Measurements from ENCODE around the gene CEP85L.

CEP85L gene

DNA sequence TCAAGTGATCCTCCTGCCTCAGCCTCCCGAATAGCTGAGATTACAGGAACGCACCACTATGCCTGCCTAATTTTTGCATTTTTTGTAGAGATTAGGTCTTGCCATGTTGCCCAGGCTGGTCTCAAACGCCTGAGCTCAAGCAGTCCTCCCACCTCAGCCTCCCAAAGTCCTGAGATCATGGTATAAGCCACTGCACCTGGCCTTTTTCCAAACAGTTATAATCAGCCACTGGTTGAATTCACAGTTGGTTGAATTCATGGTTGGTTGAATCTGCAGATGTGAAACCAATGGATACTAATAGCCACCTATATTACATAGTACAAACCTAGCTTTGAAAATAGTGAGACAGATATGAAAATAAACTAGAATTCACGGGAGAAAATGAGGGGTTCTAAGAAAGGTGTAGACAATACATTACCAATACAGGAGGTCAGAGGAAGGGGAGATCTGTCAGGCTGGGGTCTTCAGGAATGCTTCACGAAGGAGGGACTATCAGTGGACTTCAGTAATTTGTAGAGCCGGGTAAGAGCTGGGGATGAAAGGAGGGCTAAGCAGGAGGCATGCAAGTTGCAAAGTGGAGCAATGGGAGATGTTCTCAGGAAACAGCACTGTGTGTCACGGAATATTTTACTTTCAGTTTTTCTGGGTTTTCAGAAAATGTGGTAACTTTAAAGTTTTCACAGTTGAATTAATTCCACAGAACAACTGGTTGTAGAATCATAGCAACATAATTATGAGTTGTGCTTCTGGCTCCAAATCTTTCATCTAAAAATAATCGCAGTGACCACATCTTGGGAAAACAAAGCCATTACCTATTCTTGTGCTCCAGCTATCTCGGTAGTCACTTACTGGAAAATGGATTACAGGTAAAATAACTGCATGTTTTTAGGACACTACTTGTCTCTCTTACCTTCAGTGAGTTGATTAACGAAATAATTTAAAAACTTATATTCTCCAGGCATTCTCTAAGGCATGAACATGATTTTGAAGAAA lies 12.9 kb upstream of the CEP85L start:
- H3K4me3 ChIP-seq (ENCODE audit: low read length): peak overlapping the region; percentile 43
- no peak for DNase-seq (ENCODE audit: low read depth, low spot score)

- no peak overlapping the region for H3K4me3 ChIP-seq (ENCODE audit: low read length)
- no peak for DNase-seq (ENCODE audit: low read depth, low spot score)
Observed at GRCh38 chr6:118661831-118662230, 10.4 kb upstream of the CEP85L start.

GRCh38 chr6:118660218-118660569 lies 8.8 kb upstream of the CEP85L start:
- peak; percentile 96 for DNase-seq (ENCODE audit: low read depth, low spot score)

GRCh38 chr6:118659513-118660217 lies 8.3 kb upstream of the CEP85L start:
- peak overlapping the region; percentile 22 for H3K4me3 ChIP-seq (ENCODE audit: low read length)
- no peak for DNase-seq (ENCODE audit: low read depth, low spot score)

More at GRCh38 chr6:118660218-118660569, 8.8 kb upstream of the CEP85L start:
- no peak overlapping the region; the same call in 1 of the 2 replicates for H3K4me3 ChIP-seq (ENCODE audit: low read length)

GRCh38 chr6:118656847-118657451 lies 5.6 kb upstream of the CEP85L start:
- H3K4me3 ChIP-seq (ENCODE audit: low read length): peak overlapping the region; percentile 9
- peak; percentile 98 for DNase-seq (ENCODE audit: low read depth, low spot score)

DNA sequence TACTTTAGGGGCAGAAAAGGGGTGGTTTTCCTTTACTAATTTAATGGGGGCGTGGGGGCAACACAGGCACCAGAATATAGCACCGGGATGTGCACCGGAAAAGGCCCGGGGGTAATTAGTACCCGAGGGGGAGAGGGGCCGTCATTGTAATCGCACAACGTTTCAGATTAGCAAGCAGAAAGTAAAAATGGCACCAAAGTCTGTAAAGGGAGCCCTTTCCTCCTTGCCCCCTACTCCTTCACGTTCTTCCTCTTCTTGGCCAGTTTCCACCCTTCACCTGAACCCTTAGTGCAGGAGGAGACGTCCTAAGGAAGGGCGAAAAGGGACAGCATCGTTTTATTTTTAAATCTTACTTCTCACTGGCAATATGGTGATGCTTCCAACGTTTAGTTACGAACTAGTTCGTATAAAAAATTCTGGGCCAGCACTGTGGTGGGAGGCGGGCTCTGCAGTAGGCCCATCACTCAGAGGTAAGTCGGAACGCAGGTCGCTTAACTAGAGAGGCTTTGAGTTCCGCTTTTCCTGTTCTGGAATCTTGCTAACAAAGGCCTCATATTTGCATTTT lies 742 bp upstream of the CEP85L start:
- peak overlapping the region; percentile 68 for H3K4me3 ChIP-seq (ENCODE audit: low read length)
- DNase-seq (ENCODE audit: low read depth, low spot score): no peak

- no peak for DNase-seq (ENCODE audit: low read depth, low spot score)
- peak overlapping the region; percentile 72 for H3K4me3 ChIP-seq (ENCODE audit: low read length)
Observed at GRCh38 chr6:118650582-118651281, 659 bp downstream of the CEP85L start.

GRCh38 chr6:118649918-118650581 lies 1.3 kb downstream of the CEP85L start:
- DNase-seq (ENCODE audit: low read depth, low spot score): no peak
- H3K4me3 ChIP-seq (ENCODE audit: low read length): peak overlapping the region; percentile 72

DNA sequence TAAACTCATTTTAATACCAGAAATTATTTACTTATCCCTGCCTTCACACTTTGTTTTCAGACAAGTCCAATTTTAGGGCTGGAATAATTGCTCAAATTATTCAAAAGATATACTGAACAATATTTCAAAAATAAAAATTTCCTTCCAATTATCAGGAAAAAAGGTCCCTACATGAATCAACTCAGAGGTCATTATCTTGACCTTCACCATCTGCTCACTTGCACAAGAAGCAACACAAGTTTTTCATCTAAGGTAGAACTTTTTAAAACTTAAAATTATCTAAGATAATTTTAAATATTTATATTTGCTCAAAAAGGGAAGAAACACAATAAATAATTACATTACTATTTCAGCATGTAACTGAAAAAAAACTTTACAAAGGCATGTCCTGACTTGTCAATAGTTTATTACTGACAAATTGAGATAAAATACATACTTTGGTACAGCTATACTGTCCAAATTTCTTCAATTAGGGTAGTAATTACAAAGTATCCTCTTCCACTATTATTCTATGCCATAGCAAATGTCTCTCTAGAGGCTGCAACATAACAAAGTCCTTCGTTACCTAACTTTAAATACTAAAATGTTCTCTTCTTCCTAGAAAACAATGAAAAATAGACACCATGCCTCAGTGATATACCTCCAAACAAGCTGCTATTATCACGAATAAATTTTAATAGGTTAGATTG lies 2.4 kb downstream of the CEP85L start:
- DNase-seq (ENCODE audit: low read depth, low spot score): no peak

GRCh38 chr6:118646977-118647376 lies 4.4 kb downstream of the CEP85L start:
- no peak overlapping the region for H3K4me3 ChIP-seq (ENCODE audit: low read length)
- no peak for DNase-seq (ENCODE audit: low read depth, low spot score)

More for the DNA sequence above, 2.4 kb downstream of the CEP85L start:
- H3K4me3 ChIP-seq (ENCODE audit: low read length): no peak overlapping the region

GRCh38 chr6:118645395-118645794 lies 6.0 kb downstream of the CEP85L start:
- no peak overlapping the region for H3K4me3 ChIP-seq (ENCODE audit: low read length)
- DNase-seq (ENCODE audit: low read depth, low spot score): no peak

DNA sequence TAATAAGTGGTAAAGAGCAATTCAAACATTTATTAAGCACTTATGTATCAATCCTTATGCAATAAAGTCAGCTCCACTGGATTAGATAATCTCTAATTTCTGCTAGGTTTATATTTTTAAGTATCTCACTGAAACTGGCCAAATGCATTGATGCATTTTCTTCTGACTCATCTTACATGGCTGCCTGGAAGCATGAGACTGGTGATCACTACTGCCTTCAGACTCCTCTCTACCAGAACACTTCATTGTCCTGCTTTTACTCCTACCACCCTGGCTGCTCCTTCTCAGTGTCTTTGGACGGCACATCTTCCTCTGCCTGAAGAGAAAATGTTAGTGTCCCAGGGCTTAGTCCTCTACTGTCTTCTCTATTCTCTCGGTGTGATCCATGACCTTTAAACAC lies 7.4 kb downstream of the CEP85L start:
- H3K4me3 ChIP-seq (ENCODE audit: low read length): no peak overlapping the region
- DNase-seq (ENCODE audit: low read depth, low spot score): no peak

DNA sequence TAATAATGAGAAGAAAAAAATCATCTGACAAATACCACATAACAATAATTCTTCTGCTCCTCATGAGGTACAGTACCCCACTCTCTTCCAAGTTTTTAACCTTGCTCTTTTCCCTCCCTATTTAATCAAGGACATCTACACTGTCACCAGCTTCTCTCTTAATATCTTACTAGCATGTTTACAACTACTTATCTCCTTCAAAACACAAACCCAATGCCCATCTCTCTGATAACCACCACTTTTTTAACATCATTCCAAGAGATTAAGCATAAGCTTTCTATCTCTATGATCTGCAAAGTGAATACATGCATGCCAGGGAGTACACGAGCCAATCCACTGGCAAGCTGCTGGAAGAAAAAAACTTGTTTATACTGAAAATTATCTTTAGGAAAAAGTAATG lies 10.3 kb downstream of the CEP85L start:
- no peak for DNase-seq (ENCODE audit: low read depth, low spot score)
- no peak overlapping the region for H3K4me3 ChIP-seq (ENCODE audit: low read length)

DNA sequence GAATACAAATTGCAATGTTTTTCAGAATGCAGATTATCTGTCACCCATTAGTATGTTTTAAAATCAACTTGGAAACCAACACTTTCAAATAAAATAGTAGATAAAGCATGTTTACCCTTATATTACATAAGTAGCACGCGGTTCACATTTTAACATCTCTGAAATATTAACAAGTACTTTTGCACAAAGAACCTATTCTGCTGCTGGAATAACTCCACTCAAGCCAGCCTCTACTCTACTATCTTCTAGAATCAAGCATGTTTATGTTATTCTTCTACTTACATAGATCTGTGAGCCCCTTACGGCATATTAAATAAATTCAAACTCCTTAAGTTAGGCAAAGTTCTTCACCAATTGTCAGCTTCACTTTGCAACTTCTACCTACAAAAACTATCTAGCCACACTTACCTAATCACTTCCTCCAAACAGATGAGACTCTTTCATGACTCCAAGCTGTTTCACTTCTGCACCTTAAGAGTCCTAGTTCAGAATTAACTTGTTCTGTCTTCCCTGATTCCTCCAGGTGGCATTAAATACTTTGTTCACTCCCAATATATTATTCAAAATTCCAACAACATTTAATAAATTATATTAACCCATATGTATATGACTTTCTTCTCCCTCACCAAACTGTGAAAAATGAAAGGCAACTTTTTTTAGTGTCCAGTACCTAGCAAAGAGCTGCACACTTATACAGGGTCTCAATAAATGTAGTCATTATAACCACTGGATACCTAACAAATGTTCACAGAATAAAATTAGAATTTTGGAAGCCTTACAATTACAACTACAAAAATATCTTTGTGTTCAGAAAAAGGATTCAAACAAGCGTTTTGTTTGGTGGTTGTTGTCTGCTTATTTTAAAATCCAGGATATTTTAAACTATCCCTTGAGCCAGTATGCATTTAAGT lies 12.1 kb downstream of the CEP85L start:
- no peak overlapping the region for H3K4me3 ChIP-seq (ENCODE audit: low read length)
- no peak for DNase-seq (ENCODE audit: low read depth, low spot score)

- DNase-seq (ENCODE audit: low read depth, low spot score): no peak
- H3K4me3 ChIP-seq (ENCODE audit: low read length): no peak overlapping the region
Observed at GRCh38 chr6:118638288-118638687, 13.1 kb downstream of the CEP85L start.

DNA sequence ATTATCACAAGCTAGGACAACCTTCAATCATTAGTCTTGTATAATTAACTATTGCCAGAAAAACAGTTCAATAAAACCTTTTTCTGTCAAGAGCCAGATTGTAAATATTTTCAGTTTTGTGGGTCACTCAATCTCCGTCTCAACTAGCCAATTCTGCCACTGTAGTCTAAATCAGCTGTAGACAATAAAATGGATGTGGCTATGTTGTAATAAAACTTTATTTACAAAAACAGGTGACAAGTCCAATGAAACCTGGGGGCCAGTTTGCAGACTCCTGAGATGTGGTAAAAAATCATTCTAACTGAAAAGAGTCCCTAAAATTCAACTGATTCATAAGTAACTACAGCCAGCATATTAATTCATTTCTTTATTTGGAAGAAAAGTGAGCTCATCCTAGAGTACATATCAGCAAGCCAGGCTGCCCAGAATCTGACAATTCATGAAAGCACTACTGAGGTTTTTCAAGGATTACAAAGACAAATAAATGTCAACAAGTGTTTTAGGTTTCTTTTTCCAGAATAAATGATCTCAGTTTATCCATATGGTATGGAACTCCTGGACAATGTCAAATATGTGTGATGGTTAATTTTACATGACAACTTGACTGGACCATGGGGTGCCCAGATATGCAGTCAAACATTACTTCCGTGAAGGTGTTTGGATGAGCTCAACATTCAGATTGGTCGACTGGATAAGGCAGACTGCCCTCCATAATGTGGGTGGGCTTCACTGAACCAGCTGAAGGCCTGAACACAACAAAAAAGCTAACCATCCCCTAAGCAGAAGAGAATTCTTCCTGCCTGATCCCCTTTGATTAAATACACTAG lies 15.3 kb downstream of the CEP85L start:
- DNase-seq (ENCODE audit: low read depth, low spot score): no peak
- no peak overlapping the region for H3K4me3 ChIP-seq (ENCODE audit: low read length)
